ENCODE measurements around the gene PROX1. TPM values are rescaled to one million over a fixed set of nuclear protein-coding genes. Genes with fewer than 3 reads are reported as not detected.

Gene PROX1
- total RNA-seq, 1 donor from 2014 or later = 2.8 TPM

DNA sequence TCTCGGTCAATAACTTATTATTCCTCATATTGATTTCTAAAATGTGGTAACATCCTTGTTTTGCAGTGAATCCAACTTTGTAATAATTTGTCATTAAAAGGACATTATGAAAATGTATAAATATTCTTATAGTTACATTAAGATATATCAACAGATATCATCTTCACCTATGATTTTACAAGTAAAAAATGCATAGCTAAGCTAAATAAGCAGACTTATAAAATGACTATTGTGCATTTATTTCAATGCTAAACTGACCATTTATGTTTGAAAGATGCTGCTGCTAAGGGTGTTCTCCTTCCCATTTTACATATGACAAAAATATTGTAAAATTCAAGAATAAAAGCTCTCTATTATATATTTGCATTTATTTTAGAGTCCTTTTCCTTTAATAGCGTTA is 7.8 kb downstream of the PROX1 start:
- intact Hi-C loops (cut with DNase I) = loop anchor here (5.0 kb wide), 1 partner anchor 1233 kb away; no protein-coding TSS in a partner anchor
- no peak for DNase-seq (ENCODE audit: low spot score)
- ATAC-seq = no peak

DNA sequence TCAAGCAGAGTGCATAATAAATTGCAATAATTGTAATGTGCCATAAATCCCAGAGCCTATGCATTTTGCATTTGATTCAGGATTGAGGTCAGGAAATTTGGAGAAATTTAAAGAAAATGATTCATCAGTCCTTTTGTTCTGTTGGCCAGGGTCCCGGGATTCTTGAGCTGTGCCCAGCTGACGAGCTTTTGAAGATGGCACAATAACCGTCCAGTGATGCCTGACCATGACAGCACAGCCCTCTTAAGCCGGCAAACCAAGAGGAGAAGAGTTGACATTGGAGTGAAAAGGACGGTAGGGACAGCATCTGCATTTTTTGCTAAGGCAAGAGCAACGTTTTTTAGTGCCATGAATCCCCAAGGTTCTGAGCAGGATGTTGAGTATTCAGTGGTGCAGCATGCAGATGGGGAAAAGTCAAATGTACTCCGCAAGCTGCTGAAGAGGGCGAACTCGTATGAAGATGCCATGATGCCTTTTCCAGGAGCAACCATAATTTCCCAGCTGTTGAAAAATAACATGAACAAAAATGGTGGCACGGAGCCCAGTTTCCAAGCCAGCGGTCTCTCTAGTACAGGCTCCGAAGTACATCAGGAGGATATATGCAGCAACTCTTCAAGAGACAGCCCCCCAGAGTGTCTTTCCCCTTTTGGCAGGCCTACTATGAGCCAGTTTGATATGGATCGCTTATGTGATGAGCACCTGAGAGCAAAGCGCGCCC is 8.7 kb downstream of the PROX1 start:
- intact Hi-C loops (cut with DNase I) = loop anchor here (5.0 kb wide), 1 partner anchor 1234 kb away; no protein-coding TSS in a partner anchor

DNA sequence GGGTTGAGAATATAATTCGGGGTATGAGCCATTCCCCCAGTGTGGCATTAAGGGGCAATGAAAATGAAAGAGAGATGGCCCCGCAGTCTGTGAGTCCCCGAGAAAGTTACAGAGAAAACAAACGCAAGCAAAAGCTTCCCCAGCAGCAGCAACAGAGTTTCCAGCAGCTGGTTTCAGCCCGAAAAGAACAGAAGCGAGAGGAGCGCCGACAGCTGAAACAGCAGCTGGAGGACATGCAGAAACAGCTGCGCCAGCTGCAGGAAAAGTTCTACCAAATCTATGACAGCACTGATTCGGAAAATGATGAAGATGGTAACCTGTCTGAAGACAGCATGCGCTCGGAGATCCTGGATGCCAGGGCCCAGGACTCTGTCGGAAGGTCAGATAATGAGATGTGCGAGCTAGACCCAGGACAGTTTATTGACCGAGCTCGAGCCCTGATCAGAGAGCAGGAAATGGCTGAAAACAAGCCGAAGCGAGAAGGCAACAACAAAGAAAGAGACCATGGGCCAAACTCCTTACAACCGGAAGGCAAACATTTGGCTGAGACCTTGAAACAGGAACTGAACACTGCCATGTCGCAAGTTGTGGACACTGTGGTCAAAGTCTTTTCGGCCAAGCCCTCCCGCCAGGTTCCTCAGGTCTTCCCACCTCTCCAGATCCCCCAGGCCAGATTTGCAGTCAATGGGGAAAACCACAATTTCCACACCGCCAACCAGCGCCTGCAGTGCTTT is 9.4 kb downstream of the PROX1 start:
- ATAC-seq (no peak), DNase-seq (ENCODE audit: low spot score) (no peak)
- intact Hi-C loops (cut with DNase I) = loop anchor here (5.0 kb wide), 1 partner anchor 1235 kb away; no protein-coding TSS in a partner anchor

More for the DNA sequence above, 8.7 kb downstream of the PROX1 start:
- DNase-seq (ENCODE audit: low spot score) (no peak), ATAC-seq (no peak)

DNA sequence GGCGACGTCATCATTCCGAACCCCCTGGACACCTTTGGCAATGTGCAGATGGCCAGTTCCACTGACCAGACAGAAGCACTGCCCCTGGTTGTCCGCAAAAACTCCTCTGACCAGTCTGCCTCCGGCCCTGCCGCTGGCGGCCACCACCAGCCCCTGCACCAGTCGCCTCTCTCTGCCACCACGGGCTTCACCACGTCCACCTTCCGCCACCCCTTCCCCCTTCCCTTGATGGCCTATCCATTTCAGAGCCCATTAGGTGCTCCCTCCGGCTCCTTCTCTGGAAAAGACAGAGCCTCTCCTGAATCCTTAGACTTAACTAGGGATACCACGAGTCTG is 10.0 kb downstream of the PROX1 start:
- ATAC-seq = no peak
- DNase-seq (ENCODE audit: low spot score) = no peak
- intact Hi-C loops (cut with DNase I) = loop anchor here (5.0 kb wide), 1 partner anchor 1235 kb away; no protein-coding TSS in a partner anchor

DNA sequence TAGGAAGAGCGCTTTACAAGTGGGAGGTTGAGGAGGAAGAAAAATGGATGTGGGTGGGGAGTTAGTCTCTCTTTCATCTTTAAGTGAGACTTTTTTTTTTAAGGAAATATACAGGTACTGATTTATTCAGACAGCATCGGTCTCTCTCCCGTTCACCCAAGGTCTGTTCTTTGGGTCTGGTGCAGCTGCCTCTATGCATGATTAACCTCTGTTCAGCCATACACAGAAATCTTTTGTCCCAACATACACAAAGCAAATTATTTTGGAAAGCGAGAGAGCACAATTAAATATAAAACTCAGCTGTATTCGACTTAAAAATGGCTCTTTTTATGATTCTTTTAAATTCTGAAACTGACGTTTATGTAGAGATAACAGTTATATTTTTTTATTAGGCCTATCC is 11.0 kb downstream of the PROX1 start:
- DNase-seq (ENCODE audit: low spot score) = no peak
- intact Hi-C loops (cut with DNase I) = loop anchor here (5.0 kb wide), 1 partner anchor 1236 kb away; no protein-coding TSS in a partner anchor
- no peak for ATAC-seq

DNA sequence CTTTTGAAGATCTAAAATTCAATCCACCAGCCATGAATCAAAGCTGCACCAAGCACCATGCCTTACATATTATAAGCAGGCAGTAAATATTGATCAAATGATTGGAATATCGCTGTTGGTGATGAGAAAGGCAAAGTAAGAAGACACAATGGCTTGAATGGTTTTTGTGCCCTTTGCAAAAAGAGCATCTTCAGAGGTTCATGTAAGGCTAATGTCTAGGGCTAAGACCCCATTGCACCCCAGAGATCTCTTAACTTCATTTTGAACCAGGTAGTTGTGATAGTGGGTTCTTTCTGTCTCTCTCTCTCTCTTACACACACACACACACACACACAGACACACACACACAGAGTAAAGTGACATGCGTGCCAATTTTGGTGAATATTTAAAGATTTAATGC is 12.0 kb downstream of the PROX1 start:
- ATAC-seq = no peak
- no peak for DNase-seq (ENCODE audit: low spot score)

DNA sequence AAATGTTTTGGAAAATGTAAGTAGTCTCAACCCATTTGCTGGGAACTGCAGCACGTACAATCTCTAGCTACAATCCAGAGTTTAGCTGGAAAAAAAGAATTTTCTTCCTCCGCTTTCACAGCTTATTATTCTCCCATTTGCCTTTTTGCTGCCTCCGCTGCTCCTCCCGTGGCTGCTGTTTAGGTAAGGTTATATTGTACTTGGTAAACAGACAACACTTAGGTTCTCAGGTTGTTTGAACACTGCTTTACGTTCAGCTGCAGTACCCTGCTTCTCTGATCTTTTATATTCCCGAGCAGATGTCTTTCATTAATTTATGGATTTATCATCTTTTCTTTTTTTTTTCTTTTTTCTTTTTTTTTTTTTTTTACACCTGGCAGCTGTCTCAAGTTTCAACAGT is 14.3 kb downstream of the PROX1 start:
- DNase-seq (ENCODE audit: low spot score) (no peak), ATAC-seq (no peak)
- intact Hi-C loops (cut with DNase I) = no loop called here

More for the DNA sequence above, 12.0 kb downstream of the PROX1 start:
- intact Hi-C loops (cut with DNase I) = loop anchor here (5.0 kb wide), 1 partner anchor 1237 kb away; no protein-coding TSS in a partner anchor

DNA sequence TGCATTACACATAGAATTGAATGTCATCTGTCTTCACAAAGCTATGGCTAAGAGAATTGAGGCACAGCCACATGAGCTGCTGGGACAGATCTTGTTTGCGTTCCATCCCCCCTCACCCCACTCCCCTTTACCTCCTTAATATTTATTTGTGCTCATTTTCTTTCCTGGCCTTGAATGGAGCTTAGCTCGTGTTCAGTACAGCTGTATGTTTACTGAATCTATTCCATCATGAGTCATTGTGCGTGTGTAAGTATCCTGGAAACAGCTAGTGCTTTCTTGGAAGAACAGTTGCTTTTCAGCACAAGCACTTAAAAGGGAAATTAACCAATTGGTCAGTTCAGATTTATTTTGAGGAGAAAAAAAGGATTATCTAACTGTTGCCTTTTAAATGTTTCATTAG is 14.7 kb downstream of the PROX1 start:
- ATAC-seq (peak; percentile 56), DNase-seq (ENCODE audit: low spot score) (no peak)
- intact Hi-C loops (cut with DNase I) = no loop called here

DNA sequence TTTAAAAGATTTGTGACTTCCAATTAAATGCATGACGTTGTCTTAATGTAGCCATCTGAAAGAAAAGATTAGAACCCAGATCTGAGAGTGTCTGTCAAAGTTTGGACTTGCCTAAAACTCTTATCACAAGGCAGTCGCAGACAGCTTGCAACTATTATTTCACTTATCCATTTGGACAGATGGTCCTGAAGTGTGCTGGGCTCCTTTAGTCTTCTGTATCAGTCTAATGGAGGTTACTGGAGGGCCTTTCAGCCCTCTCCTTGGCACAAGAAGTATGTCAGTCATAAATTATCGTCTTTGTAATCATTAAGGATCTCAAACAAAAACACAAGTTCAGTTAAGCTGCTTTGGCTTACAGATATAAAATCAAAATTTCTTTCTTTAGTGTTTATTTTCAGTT is 15.5 kb downstream of the PROX1 start:
- no peak for DNase-seq (ENCODE audit: low spot score)
- ATAC-seq = no peak
- intact Hi-C loops (cut with DNase I) = no loop called here

DNA sequence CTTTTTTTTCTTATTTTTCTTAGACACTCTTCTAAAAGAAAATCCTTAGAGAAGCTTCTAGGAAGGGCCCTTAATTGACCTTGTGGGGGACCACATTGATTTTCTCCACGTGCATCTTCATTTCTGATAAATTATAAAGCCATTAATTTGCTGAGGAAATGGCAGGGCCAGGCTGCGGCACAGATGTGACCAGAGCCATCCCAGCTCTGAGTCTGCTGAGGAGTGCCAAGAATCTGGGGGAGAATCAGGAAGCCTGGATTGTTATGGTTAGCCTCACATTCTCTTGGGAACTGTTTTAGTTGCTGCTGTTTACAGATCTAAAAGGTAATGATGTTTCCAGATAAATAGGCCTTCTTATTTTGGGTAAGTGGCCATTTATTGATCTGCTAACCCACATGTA is 16.2 kb downstream of the PROX1 start:
- no peak for ATAC-seq
- intact Hi-C loops (cut with DNase I) = no loop called here
- DNase-seq (ENCODE audit: low spot score) = no peak

DNA sequence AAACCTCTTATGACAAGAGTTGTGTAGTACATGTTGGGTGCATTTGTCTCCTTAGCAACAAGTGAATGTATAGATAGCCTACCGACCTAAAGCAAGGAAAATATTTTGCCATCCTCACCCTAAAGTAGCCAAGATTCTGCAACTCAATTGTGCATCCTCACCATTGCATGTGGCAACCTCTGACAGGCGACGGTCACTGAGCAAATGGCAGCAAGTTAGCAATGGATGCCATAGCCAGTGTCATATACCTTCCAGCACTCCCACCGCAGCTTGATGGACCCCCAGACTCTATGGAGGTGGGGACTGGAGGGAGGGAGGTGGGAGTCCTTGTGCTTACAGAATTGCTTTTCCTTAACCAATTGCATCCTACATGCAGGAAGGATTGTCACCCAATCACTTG is 17.0 kb downstream of the PROX1 start:
- ATAC-seq (no peak), DNase-seq (ENCODE audit: low spot score) (no peak)
- intact Hi-C loops (cut with DNase I) = no loop called here

DNA sequence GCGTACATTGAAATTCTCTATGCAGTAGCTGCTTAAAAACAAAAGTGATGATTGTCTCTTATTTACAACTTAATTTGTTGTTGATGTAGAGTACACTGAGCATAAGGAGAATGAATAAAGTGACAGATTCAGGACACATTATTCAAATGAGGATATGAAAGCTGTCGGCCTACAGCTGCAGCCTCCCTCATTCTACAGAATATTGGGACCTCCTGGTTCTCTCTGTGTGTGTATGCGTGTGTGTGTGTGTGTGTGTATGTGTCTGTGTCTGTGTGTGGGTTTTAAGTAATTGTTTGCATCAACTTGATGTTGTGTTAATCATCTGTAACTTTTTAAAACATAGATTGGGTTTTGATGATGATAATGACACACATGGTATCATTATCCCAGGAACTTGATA is 17.9 kb downstream of the PROX1 start:
- intact Hi-C loops (cut with DNase I) = no loop called here
- DNase-seq (ENCODE audit: low spot score) (no peak), ATAC-seq (no peak)

DNA sequence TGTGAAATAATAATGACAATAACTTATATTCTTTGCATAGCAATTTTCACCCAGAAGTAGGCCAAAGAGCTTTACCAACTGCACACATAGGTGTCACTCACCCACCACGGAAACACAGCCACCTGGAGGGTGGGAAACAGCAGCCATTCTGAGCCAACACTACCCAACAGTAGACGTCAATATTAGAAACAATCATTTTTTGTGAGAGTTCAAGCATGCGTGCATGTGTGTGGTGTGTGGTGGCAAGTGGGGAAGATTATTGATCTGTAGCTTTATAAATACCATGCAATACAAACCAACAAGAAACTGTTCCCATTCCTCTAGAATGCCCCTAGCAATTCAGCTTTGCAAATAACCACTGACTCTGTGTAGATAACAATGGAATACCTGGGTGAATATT is 19.1 kb downstream of the PROX1 start:
- DNase-seq (ENCODE audit: low spot score) (no peak), ATAC-seq (no peak)
- intact Hi-C loops (cut with DNase I) = no loop called here

DNA sequence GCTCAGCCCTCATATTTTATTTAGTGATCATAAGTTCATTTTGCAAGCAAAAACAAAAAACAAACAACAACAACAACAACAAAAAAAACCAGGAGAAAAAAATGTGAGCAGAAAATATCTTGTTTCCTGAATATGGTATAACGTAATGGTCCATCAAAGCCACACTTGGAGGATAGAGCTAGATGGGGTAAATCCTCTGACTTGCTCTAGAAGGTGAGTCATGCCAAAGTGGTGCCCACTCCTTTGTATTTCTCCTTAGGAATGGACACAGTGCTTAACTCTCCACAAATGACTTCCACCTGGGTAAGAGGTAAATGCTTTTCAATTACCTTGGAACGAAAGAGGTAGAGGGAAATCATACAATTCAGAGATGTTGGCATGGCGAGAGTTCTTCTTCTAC is 20.6 kb downstream of the PROX1 start:
- intact Hi-C loops (cut with DNase I) = no loop called here
- ATAC-seq (no peak), DNase-seq (ENCODE audit: low spot score) (no peak)

DNA sequence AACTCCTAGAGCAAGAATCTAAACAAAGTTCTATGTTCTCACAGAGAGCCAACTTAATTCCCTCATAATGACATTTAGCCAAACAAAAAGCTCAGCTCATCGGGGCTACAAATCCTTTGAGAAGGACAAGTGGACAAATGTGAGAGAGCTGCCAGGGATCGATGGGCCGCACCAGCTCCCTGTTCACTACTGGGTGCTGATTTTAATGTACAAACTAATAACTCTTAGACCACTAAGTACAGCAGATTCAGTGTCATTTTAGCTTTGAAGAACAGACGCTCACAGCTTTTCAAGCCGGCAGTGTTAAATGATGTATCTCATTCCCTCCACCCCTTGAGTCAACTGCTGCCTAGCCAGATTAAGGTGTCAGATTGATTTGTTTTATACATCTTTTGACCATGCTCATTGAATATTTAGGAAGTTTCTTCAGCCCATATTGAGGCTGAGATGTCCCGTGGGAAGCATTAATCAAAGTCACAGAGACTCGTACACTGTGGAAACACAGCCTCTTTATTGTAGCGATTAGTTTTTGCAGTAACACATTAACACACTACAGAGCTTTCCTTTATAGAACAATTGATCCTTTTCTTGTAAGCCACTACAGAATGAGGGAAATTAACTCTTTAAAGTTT is 21.1 kb downstream of the PROX1 start:
- intact Hi-C loops (cut with DNase I) = no loop called here
- ATAC-seq (no peak), DNase-seq (ENCODE audit: low spot score) (no peak)

DNA sequence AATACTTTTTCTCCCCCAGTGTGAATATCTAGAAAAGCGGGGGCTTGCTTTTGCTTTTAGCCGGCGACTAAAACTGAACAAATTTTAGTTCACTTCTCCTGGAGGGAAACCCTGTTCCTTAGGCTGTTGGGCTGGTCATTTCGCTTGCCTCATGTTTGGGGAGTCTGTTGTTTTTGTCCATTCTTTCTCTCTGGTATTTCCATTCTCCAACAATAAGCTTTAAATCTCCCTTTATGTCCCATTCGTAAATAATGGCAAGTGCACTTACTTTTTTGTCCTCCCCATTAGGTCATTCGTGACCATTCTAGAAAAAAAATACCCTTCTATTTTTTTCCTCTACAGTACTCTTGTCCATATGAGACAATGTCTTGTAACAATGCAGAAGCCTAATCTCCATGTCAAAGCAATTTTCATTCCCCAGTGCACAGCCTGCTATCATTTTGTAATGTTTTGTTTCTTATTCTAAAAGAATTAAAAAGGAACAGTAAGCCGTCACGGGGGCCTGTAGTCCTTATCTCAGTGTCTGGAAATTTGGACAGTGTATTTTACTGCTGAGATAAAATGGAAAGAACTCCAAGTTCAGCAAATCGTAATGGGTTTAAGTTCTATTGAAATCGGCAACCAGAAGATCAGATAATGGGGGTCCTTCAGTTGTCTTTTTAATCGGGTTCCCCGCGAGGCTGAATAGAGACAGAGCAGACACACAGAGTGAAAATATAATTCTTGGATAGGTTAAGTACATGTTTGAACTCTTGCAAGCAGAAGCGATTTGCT is 21.8 kb downstream of the PROX1 start:
- intact Hi-C loops (cut with DNase I) = no loop called here
- no peak for ATAC-seq
- no peak for DNase-seq (ENCODE audit: low spot score)

DNA sequence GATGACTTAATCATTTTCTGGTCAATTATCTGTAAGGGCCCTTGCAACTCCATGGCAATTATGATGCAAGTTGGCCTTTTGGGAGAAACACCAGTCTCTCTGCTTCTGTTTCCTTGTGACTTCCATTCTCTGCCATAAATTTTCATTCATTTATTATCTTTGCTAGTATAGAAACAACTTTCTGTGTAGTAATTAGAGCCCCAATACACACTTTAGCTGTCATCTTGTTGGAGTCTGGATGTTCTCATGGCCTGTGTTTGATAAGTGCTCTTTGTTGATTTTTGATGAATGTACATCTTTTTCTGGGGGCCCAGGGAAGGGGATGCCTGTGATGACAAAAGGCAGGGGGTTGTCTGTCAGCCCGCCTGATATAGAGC is 22.4 kb downstream of the PROX1 start:
- DNase-seq (ENCODE audit: low spot score) = no peak
- intact Hi-C loops (cut with DNase I) = no loop called here

DNA sequence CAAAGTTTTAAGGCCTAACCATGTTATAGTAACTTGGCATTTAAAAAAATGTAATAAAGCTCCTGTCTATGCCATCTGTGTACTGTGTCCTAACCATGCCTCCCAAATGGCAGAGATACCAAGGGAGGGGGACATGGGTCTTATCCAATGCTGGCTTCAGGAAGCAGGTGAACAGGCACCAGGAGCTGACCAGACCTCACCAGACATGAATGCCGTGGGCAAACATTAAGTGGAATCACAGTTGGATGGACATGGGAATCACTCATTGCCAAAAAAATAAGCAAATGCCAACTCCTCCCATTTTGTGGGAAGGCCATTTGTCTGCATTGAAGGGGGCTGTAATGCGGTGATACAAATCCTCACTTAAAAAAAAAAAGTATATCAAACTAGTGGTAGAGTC is 22.9 kb downstream of the PROX1 start:
- DNase-seq (ENCODE audit: low spot score) (no peak), ATAC-seq (no peak)
- intact Hi-C loops (cut with DNase I) = no loop called here

More for the DNA sequence above, 22.4 kb downstream of the PROX1 start:
- ATAC-seq = no peak

DNA sequence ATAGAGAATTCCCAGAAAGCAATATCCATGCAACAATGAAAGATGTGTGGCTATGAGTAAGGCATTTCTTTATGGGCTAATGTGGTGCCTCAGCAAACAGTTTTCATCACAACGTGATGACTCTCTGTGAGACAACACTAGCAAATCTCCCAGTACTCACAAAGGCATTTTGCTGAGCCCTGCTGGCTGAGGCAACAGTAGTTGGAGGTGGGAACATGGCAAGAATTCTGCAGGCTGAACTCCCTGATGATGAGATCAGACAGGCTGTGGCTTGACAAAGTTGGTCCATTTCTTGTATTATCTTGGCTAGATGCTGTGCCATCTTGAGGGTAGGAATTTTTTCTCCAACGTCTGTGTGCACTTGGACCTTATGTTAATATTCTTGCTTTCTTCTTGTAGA is 24.6 kb downstream of the PROX1 start:
- DNase-seq (ENCODE audit: low spot score) (no peak), ATAC-seq (no peak)
- intact Hi-C loops (cut with DNase I) = no loop called here

All from sciatic nerve (tissue), 2 donors.